Raji (cell line): ENCODE results near the gene NTM.

Experiments
- POLR2A ChIP-seq: IDR thresholded peaks from 2 replicates; pipeline ENCODE4 v1.6.1; 2011; ENCODE audit warnings: low read depth, low read length, control low read depth; ENCODE audit not compliant: insufficient read depth

Gene NTM

GRCh38 chr11:131397675-131398074 lies 27.3 kb downstream of the NTM start:
- TF ChIP-seq POLR2A: no peak

GRCh38 chr11:131402040-131402439 lies 31.6 kb downstream of the NTM start:
- TF ChIP-seq POLR2A: no peak

DNA sequence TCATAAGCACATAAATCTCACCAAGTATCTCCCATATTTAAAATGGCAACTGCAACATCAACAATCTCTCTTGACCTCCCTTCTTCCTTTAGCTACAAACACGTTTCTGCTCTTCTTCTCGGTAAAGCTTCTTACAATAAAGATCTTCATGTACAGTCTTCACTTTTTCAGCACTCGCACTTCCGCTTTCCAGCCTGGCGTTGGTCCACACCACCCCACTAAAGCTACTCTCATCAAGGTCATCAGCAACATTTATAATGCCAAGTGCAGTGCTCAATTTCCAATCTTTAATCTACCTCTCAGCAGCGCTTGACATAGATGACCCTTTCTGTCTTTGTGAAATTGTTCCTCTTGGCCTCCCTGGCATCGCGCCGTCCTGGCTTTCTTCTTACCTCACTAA lies 33.6 kb downstream of the NTM start:
- TF ChIP-seq POLR2A: no peak

DNA sequence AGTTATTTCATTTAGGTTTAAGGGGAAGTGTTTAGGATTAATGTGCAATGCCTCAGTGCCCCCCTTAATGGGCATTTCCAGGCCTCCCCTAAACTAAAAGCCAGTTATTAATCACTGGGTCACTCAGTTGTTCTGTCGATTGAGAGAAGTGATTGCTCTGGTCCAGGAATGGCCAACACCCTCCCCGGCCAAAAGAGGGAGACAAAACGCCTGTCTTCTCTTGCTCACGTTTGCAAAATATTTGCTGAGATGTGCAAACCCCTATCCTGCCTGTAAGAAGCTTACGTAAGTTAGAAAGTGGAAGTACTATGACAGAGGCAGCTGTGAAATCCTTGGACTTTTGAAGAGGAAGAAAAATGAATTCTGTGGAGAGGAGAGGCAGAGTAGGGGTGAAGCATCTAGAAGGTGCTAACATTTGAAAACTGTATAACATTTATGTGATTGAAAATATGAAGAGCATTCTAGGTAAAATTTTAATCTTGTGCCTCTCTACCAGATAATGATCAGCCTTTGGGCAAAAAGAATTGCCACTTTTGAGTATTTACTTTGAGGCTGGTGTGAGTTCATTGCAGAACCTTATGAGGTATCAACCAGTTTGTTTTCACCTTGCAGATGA lies 37.7 kb downstream of the NTM start:
- TF ChIP-seq POLR2A: no peak

DNA sequence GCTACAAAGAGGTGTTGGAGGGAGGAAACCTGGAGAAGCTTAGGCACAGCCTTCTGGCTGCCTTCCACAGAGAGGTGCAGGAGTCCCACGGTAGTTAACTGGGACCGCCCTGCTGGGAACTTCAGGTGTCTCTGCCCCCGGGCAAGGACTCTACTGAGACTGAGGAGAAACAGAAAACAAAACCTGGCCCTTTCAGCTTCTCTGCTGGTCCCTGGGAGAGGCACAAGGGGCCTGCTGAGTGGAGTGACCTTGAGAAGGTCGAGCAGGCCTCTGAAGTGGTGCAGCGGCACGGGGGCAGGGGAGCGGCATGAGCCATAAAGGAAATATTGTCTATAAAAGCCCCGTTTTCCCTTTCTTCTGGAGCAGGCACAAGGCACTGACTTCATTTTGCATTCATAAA lies 38.9 kb downstream of the NTM start:
- no peak for TF ChIP-seq POLR2A

DNA sequence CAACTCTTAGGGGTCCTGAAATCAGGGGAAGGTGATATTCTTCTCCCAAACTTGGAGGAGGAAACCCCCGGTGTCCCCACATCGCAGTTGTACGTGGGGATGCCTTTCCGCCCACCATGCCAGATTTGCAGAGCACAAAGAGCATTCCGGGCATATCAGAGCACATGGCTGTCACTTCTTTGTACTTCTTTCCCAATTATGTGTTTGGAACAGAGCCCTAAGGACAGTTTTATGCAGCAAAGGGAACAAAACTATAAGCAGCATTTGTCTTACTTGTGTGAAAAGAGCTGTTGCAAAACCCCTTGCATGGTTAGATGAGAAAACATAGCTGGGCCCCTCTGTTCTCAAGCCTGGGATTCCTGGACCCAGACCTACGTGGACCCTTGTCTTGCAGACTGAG lies 41.2 kb downstream of the NTM start:
- no peak for TF ChIP-seq POLR2A

- TF ChIP-seq POLR2A: no peak
Measured at GRCh38 chr11:131412061-131412460, 41.6 kb downstream of the NTM start.

DNA sequence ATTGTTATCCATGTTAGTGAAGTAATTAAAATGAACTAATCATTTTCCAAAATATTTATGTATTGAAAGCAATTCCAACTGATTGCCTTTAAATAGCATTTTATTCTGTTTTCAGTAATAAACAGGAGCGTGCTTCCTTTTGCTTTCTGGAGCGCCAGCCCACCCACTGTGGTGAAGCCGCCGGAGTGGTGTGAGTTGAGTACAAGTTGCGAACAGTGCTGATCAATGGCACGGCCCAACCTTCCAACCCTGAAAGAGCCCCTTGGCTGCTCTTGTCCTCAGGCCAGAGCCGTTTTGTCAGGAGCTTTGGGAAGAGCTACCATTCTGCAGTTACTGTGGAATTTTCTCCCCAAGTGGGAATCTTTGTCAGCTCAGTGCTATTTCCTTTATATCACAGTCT lies 42.8 kb downstream of the NTM start:
- TF ChIP-seq POLR2A: no peak

DNA sequence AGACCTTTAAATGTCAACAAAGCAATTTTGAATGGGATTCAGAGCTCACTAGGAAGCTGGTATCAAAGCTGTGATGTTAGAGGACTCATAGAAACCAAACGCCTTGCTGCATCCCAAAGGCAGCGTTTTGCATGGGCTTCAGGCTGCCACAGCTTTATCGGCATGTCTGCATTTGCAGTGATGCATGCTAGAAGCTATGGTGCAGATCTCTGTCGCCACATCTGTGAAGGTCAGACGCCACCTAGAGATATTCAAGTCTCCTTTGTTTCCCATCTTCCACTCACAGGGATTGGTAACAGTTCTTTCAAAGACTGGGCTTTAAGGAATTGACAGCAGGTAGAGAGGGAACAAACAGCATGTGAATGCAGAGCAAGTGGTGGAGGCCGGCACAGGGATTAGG lies 47.8 kb downstream of the NTM start:
- TF ChIP-seq POLR2A: no peak

- no peak for TF ChIP-seq POLR2A
Measured at GRCh38 chr11:131421066-131421855, 50.8 kb downstream of the NTM start.

DNA sequence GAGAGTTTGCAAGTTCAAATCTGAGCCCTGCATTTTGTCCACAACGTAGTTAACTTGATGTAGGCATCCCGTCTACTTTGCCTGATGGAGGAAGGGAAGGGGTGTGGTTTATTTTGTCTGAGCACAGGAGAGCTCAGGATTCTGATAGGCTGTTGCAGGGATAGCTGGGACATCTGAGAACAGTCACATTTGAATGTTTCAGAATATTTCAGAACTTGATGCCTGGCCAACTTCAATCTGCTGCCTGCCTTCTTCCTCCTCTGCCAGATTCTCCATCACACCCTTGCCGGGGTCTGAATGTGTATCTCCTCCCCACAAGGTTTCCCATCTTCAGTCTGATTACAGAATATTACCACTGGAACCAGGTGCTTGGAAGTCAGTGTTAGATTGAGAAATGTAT lies 51.6 kb downstream of the NTM start:
- no peak for TF ChIP-seq POLR2A

DNA sequence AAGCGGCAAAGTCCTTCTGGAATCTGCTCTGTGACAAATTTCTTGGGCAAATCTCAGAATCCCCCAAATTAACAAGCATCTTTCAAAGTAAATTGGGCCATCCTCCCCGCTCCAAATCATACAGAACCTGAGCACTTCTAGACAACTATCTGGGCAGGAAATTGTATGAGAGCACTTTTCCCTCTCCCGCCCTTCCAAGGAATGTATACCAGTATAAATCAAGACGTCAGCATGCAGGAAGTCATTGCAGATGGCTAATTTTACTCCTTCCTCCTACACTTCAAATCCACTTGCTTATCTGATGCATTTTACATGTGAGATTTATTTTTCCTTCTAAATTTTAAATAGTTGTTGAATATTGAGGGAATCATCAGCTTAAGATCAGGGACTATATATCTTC lies 52.1 kb downstream of the NTM start:
- no peak for TF ChIP-seq POLR2A

DNA sequence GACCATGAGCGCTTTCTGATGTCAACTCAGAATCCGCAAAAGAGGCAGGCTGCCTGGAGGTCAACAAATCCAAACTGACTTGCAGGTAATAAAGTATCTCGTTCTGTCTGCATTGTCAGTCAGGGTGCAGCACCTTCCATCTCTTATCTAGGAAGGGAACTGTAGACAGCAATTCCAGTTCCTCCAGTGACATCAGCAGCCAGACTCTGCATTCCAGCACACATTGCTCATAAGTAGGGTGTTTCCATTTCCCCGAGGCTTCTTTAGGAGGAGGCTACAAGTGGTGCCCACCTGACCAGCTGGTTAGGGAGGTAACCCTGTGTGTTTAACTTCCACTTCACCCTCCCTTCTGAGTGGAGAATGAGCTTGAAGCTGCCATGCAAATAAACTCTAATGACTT lies 53.3 kb downstream of the NTM start:
- TF ChIP-seq POLR2A: no peak

DNA sequence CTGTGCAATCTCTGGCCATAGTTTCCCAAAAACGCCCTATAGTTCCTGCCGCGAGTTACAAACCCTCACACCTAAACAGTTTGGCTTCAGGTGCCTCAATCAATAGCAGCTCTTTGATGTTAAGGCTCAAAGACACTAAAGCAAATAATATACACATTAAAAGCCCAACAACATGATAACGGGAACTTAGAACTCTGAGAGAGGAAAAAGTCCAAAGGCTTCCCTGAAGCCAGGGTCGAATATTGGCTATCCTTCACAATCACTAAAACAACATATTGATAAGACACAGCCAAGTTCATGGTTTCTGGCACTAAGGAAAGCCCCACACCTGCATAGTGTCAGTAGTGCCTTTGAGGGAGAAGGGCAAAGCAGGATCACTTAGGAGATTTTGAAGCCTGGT lies 54.9 kb downstream of the NTM start:
- TF ChIP-seq POLR2A: no peak

GRCh38 chr11:131428853-131429252 lies 58.4 kb downstream of the NTM start:
- no peak for TF ChIP-seq POLR2A

- no peak for TF ChIP-seq POLR2A
Measured at GRCh38 chr11:131430473-131431208, 60.2 kb downstream of the NTM start.
